BJ (cell line): Measurements from ENCODE around the gene KIF3A. TPM values are rescaled to one million over a fixed set of nuclear protein-coding genes. Genes with fewer than 3 reads are reported as not detected.

ENCODE experiments used
- CTCF ChIA-PET: fragments of 350-600 bp; formaldehyde crosslinking; extraction: SDS; loops from one replicate; lab custom pipeline; 2021; ENCODE audit warnings: antibody characterized with exemption, inconsistent platforms; lab: Yijun Ruan, JAX
- POLR2A ChIA-PET: fragments of 300-600 bp; sonication (Branson Sonifier 250); formaldehyde crosslinking; extraction: SDS; loops from one replicate; lab custom pipeline; 2021; ENCODE audit warnings: antibody characterized with exemption; lab: Charles Lee
- DNase-seq: peaks from one replicate; pipeline ENCODE4 v3.0.0-alpha.2; 2011; ENCODE audit warnings: low read depth
- H3K27me3 ChIP-seq: 2 replicates; pipeline ENCODE4 v1.6.0; 2011; ENCODE audit warnings: low read length; ENCODE audit not compliant: control insufficient read depth, insufficient read depth
- H3K36me3 ChIP-seq: 2 replicates; pipeline ENCODE4 v1.5.1; 2011; ENCODE audit warnings: low read length; ENCODE audit not compliant: control insufficient read depth, insufficient read depth
- H3K4me3 ChIP-seq: 2 replicates; pipeline ENCODE4 v1.5.1; 2011; ENCODE audit warnings: low read depth, mild to moderate bottlenecking, control low read depth, low read length
- polyA plus RNA-seq: library from polyadenylated mRNA; depleted of rRNA; stranded (reverse); fragments of >200 nt; gene quantifications from 2 replicates; pipeline ENCODE4 v1.2.3, GENCODE V29; 2011
- TF ChIP-seq, protein P1 (sequence below): IDR thresholded peaks from 2 replicates; pipeline ENCODE4 v1.5.1; 2011; ENCODE audit warnings: low read depth, mild to moderate bottlenecking, control low read depth, inconsistent platforms, low read length, moderate library complexity; ENCODE audit not compliant: insufficient read depth

Gene KIF3A
- polyA plus RNA-seq, 1 experiment = 2.9 TPM

DNA sequence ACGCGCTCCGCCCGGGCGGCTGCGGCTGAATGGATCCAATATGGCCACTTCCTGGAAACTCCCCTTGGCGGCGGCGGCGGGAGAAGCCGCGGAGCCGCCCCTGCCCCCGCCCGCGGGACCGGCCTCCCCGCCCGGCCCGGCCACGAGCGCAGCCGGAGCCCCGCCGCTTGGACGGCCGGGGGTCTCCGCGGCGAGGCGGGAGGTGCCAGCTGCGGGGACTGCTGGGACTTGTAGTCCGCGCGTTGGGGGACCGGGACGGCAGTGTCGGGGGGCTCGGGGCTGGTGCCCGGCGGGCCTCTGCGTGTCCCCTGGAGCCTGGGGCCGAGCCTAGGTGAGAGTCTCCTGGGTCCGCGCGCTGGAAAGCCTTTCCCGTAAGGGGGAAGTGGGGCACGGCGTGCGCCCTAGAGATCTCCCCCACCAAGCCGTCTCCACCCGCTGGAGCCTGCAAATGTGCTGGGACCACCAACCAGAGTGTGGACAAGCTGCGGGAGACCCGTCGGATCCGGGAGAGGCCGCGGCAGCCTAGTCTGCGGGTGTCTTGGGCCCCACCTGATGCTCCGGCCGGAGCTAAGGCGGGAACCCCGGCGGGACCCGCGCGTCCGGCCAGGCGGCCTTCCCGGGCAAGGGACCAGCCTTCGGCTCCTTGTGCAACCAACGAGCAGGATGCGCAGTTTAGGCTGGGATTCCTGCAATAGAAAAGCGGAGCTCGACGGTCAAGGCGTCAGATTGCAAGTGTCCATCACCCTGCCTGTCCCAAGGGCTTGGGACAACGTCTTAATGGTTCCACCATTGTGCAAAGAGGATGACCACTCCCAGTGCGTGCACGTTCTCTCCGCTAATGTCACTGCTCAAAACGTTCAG, 40.1 kb upstream of the KIF3A start, which contains the start of gene SEPTIN8:
TSS of gene SEPTIN8 (minus strand) at position 31 of the 861 bp plus-strand sequence. CDS start 102 bp downstream, outside the sequence.
- no peaks in the 10 kb centered on the region for H3K36me3 ChIP-seq
- H3K4me3 ChIP-seq = peak within 1 kb of the TSS; percentile 74
- ChIA-PET POLR2A (no interaction called here), CTCF (interaction anchor here (0.6 to 2.0 kb wide), 4 partner anchors 23 to 116 kb away, joined by 3 to 5 read pairs (median 4); no protein-coding TSS in a partner anchor)
- H3K27me3 ChIP-seq = no peaks in the 10 kb centered on the region
- no peak for DNase-seq
- TF ChIP-seq, protein P1, sequence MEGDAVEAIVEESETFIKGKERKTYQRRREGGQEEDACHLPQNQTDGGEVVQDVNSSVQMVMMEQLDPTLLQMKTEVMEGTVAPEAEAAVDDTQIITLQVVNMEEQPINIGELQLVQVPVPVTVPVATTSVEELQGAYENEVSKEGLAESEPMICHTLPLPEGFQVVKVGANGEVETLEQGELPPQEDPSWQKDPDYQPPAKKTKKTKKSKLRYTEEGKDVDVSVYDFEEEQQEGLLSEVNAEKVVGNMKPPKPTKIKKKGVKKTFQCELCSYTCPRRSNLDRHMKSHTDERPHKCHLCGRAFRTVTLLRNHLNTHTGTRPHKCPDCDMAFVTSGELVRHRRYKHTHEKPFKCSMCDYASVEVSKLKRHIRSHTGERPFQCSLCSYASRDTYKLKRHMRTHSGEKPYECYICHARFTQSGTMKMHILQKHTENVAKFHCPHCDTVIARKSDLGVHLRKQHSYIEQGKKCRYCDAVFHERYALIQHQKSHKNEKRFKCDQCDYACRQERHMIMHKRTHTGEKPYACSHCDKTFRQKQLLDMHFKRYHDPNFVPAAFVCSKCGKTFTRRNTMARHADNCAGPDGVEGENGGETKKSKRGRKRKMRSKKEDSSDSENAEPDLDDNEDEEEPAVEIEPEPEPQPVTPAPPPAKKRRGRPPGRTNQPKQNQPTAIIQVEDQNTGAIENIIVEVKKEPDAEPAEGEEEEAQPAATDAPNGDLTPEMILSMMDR = no peak

DNA sequence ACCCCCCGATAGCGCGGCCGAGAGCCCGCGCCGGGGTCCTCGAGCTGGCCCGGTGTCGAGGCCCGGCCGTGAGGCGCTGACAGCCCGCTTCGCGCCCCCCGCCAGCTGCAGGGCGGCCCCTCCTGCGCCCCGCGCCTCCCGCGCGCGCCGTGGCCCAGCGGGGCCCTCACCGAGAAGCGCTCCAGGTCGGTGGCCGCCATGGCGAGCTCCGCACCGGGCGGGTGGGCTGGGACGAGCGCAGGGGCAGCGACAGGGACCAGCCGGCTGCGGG, 39.5 kb upstream of the KIF3A start:
- Histone ChIP-seq H3K4me3 (peak overlapping the region; percentile 74), H3K27me3 (no peaks in the 10 kb centered on the region), H3K36me3 (no peaks in the 10 kb centered on the region)
- DNase-seq = no peak
- TF ChIP-seq, protein P1 = no peak
- POLR2A ChIA-PET = interaction anchor here (1.0 kb wide), 1 partner anchor 10 kb away, joined by 5 read pairs; no protein-coding TSS in a partner anchor
- CTCF ChIA-PET = interaction anchor here (1.7 to 2.0 kb wide), 2 partner anchors 22 to 43 kb away, joined by 5 to 6 read pairs; no protein-coding TSS in a partner anchor

DNA sequence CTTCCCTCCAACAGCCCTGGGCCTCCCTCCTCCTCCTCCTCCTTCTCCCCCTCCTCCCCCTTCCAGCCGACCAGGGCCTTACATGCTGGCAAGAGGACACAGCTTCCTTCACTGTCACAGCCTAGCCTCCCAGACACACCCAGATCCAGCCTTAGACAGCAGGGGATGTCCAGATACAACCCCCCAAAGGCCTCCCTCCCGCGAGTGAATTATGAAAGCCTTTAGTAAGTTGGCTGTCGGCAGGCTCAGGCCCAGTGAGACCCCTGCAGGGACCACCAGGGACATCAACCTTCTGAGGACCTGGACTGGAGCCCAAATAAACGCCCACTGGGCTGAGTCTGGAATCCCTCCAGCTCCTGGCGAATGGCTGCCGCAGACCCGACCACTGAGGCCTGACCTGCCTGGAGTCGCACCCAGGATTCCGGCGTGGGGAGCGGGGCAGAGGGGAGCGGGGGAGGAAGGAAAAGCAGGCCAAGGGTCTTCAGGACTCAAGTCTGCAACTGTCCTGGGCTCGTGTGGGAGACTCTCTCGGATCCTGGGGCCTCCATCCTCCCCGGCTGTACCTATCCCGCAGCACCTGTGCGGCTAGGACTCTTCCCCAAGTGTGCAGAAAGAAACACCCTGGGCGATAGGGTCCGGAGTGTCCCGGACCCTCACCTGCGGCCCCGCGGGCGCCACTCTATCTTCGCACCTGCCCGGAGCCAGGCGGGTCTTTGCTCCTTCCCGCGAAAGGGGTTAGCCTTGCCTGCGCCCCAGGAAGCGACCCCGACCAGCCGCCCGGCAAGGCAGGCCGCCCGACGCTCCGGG, 39.0 kb upstream of the KIF3A start:
- CTCF ChIA-PET = interaction anchor here (0.6 to 2.0 kb wide), 4 partner anchors 13 to 554 kb away, joined by 3 to 6 read pairs (median 4); no protein-coding TSS in a partner anchor
- no peaks in the 10 kb centered on the region for H3K27me3 ChIP-seq
- H3K36me3 ChIP-seq = no peaks in the 10 kb centered on the region
- DNase-seq = no peak
- POLR2A ChIA-PET = interaction anchor here (1.0 kb wide), 1 partner anchor 9 kb away, joined by 5 read pairs; no protein-coding TSS in a partner anchor
- peak overlapping the region; percentile 74 for H3K4me3 ChIP-seq
- TF ChIP-seq, protein P1 = peak; percentile 8; the same call in 1 of the 2 replicates

DNA sequence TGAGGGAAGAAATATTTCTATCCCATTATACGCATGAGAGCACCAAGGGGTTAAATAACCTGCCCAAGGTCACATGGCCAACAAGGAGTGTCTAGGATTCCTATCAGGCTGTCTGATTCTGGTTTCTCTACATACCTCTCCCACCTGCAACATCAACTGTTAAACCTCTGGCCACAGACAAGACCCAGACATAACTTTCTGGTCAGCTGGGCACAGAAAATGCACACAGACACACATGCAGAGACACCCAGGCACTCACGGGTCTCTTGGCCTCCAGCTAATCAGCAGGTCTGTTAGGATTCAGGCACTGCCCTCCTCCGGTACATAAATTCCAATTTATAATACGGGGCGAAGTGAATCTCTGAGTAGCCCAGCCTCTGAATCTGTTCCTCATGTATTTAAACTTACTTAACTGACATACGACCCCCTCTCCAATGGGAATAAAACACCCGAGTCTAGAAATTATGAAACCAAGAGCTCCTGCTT, 38.2 kb upstream of the KIF3A start:
- POLR2A ChIA-PET = no interaction called here
- Histone ChIP-seq H3K4me3 (peak overlapping the region; percentile 74; the same call in 1 of the 2 replicates), H3K36me3 (no peaks in the 10 kb centered on the region), H3K27me3 (no peaks in the 10 kb centered on the region)
- no peak for DNase-seq
- TF ChIP-seq, protein P1 = no peak
- CTCF ChIA-PET = interaction anchor here (0.6 to 2.0 kb wide), 4 partner anchors 14 to 554 kb away, joined by 3 to 6 read pairs (median 4); no protein-coding TSS in a partner anchor
